Lung (tissue), 12 donors: ENCODE results near the gene PAX6. TPM values are rescaled to one million over a fixed set of nuclear protein-coding genes. Genes with fewer than 3 reads are reported as not detected.
"Not testable (repeated sequence)": the region's sequence is repeated elsewhere in the genome, so short reads cannot be mapped to it uniquely, and the experiment has no call there.

Source experiments
- ATAC-seq: fragments of 200-7000 bp; cut with Tn5 transposase; one replicate; pipeline ENCODE4 v1.9.1; 2020; ENCODE audit warnings: moderate number of reproducible peaks; ENCODE audit not compliant: insufficient read depth, low FRiP score
- DNase-seq, 3 donors: peaks; one replicate each; pipeline ENCODE4 v3.0.0-alpha.2; 2013 to 2017
- H3K27ac ChIP-seq, 2 donors: one replicate each; pipeline ENCODE4 v1.5.1; 2013; ENCODE audit warnings: mild to moderate bottlenecking in 2 of 2, moderate library complexity in 2 of 2, control low read depth in 1 of 2, inconsistent platforms in 1 of 2, low read depth in 1 of 2, low read length in 1 of 2
- H3K27me3 ChIP-seq, 3 donors: one replicate each; pipeline ENCODE4 v1.5.1; 2013; ENCODE audit warnings: low read length in 2 of 3; ENCODE audit not compliant: control insufficient read depth in 3 of 3, insufficient read depth in 3 of 3
- H3K36me3 ChIP-seq, 4 donors: one replicate each; pipeline ENCODE4 v1.5.1; 2013; ENCODE audit warnings: low read length in 4 of 4, mild to moderate bottlenecking in 1 of 4, moderate library complexity in 1 of 4; ENCODE audit not compliant: control insufficient read depth in 4 of 4, insufficient read depth in 4 of 4
- H3K4me1 ChIP-seq, 5 donors: one replicate each; pipeline ENCODE4 v1.5.1; 2013; ENCODE audit warnings: low read length in 5 of 5, mild to moderate bottlenecking in 2 of 5, moderate library complexity in 1 of 5; ENCODE audit not compliant: control insufficient read depth in 5 of 5, insufficient read depth in 5 of 5
- H3K4me3 ChIP-seq: one replicate; pipeline ENCODE4 v1.5.1; 2013; ENCODE audit warnings: mild to moderate bottlenecking, control low read depth, moderate library complexity
- H3K9ac ChIP-seq, 2 donors: one replicate each; pipeline ENCODE4 v1.5.1; 2013; ENCODE audit warnings: low read length in 2 of 2, control low read depth in 1 of 2; ENCODE audit not compliant: insufficient read depth in 1 of 2
- H3K9me3 ChIP-seq, 4 donors: one replicate each; pipeline ENCODE4 v1.5.1; 2013; ENCODE audit warnings: low read length in 3 of 4, mild to moderate bottlenecking in 1 of 4, moderate library complexity in 1 of 4; ENCODE audit not compliant: control insufficient read depth in 4 of 4, insufficient read depth in 3 of 4
- WGBS, 2 donors: extraction: QIAGEN DNeasy Blood & Tissue Kit; methylation state at CpG; one replicate each; pipeline ENCODE4 v1.1.7; 2013; 5-methylcytosine and 5-hydroxymethylcytosine counted together
- polyA plus RNA-seq, 2 donors: library from polyadenylated mRNA; stranded (reverse); fragments of 200-250 nt; gene quantifications; one replicate each; pipeline ENCODE4 v1.2.1, GENCODE V29; 2013
- total RNA-seq, 2 donors: library from RNA; depleted of rRNA in 1 of 2; stranded (reverse); fragments of >200 nt in 1 of 2; gene quantifications; one replicate each; pipeline ENCODE4 v1.2.1, GENCODE V29; 2014 to 2021
- TF ChIP-seq, protein P1 (sequence below): IDR thresholded peaks from 2 replicates; pipeline ENCODE4 v1.5.1; 2012; ENCODE audit warnings: mild to moderate bottlenecking; ENCODE audit errors: control extremely low read depth, extremely low read depth
- donor health status: control.
- donor health status: control.
- donor health status: Bipolar disorder and iron deficiency.
- donor health status: healthy.
- donor health status: DM: yes; HTN: yes; CAD: no.

PAX6 gene
- total and polyA plus RNA-seq, 4 donors = 0.01 TPM; not detected in 3

- no peak for ATAC-seq
- Histone ChIP-seq H3K27ac (no peak overlapping the region), H3K4me3 (no peak overlapping the region), H3K9me3 (no peaks in the 10 kb centered on the region), H3K4me1 (no peaks in the 10 kb centered on the region), H3K27me3 (peaks cover 0 to 12% (median 0%) of the 10 kb centered on the region in 3 donors), H3K9ac (no peak overlapping the region), H3K36me3 (peaks cover 0 to 2% (median 0%) of the 10 kb centered on the region in 4 donors)
- no peak for DNase-seq
- TF ChIP-seq, protein P1, sequence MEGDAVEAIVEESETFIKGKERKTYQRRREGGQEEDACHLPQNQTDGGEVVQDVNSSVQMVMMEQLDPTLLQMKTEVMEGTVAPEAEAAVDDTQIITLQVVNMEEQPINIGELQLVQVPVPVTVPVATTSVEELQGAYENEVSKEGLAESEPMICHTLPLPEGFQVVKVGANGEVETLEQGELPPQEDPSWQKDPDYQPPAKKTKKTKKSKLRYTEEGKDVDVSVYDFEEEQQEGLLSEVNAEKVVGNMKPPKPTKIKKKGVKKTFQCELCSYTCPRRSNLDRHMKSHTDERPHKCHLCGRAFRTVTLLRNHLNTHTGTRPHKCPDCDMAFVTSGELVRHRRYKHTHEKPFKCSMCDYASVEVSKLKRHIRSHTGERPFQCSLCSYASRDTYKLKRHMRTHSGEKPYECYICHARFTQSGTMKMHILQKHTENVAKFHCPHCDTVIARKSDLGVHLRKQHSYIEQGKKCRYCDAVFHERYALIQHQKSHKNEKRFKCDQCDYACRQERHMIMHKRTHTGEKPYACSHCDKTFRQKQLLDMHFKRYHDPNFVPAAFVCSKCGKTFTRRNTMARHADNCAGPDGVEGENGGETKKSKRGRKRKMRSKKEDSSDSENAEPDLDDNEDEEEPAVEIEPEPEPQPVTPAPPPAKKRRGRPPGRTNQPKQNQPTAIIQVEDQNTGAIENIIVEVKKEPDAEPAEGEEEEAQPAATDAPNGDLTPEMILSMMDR = no peak
These were observed 47.8 kb downstream of the PAX6 start for GRCh38 chr11:31763296-31763695.

DNA sequence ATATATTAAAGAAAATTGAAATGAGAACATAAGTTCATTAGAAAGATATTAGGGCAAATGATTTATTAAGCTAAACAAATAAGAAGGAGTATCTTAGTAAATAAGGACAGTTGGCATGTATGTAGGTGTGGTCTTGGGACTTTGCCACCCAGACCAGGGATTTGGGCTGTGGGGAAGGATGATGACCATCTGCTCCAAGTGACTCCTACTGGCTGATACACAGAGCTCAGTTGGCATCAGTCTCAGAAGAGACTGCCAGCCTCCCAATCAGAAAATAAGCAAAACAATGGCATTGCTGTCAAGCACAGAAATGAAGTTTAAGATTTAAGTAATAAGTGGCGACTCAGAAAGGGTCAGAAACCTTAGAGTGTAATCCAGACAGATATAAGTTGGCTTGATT is 49.5 kb downstream of the PAX6 start:
- no peak overlapping the region for H3K4me3 ChIP-seq
- peaks cover 0 to 12% (median 0%) of the 10 kb centered on the region in 3 donors for H3K27me3 ChIP-seq
- peaks cover 0 to 2% (median 0%) of the 10 kb centered on the region in 4 donors for H3K36me3 ChIP-seq
- no peak overlapping the region for H3K27ac ChIP-seq
- DNase-seq (no peak), ATAC-seq (no peak)
- peaks cover 0 to 10% (median 4%) of the 10 kb centered on the region in 5 donors for H3K4me1 ChIP-seq
- no peaks in the 10 kb centered on the region for H3K9me3 ChIP-seq
- no peak overlapping the region for H3K9ac ChIP-seq
- TF ChIP-seq, protein P1 = no peak
- WGBS, 2 donors = 93 to 94% methylated on average over 1 of the region's 1 CpG

DNA sequence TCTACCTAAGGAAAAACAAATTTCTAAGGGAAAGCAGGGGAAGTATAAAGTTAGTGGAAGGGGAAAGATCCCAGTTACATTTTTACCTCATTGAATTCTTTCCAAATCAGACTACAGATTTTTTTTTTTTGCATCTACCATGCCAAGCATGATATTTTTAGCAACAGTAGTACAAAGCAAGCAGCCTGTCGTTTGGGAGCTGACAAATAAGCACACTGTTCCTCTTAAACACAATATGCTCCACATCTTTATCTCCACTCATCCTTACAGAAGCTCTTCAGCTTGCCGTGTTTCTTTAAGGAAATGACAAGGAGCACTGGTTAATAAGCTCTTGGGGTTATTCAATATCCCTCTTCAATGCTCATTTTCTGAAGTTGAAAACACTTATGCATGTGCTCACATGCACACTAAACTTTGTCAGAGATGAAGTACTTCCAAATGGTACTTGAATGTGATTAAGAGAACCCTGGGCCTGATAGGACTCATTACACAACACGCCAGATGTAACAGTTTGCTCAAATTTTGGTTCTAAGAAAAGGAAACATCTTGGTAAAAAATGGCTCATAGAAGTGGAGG is 53.8 kb downstream of the PAX6 start:
- TF ChIP-seq, protein P1 = no peak
- peaks cover 0 to 29% (median 0%) of the 10 kb centered on the region in 3 donors for H3K27me3 ChIP-seq
- H3K4me1 ChIP-seq = peaks cover 0 to 10% (median 4%) of the 10 kb centered on the region in 5 donors
- 35 to 61% methylated on average over 3 of the region's 3 CpGs for WGBS, 2 donors
- H3K9ac ChIP-seq = no peak overlapping the region
- ATAC-seq = peak; percentile 61
- H3K27ac ChIP-seq = no peak overlapping the region
- peak in 2 of 3 donors; percentile 42 to 64 for DNase-seq
- no peak overlapping the region for H3K4me3 ChIP-seq
- no peaks in the 10 kb centered on the region for H3K9me3 ChIP-seq
- no peaks in the 10 kb centered on the region for H3K36me3 ChIP-seq

- no peak overlapping the region for H3K4me3 ChIP-seq
- ATAC-seq = no peak
- no peaks in the 10 kb centered on the region for H3K36me3 ChIP-seq
- no peaks in the 10 kb centered on the region for H3K4me1 ChIP-seq
- TF ChIP-seq, protein P1 = no peak
- no peak overlapping the region for H3K9ac ChIP-seq
- no peaks in the 10 kb centered on the region for H3K9me3 ChIP-seq
- DNase-seq = no peak
- no peak overlapping the region for H3K27ac ChIP-seq
- WGBS, 2 donors = 46 to 78% methylated on average over 1 of the region's 1 CpG
- H3K27me3 ChIP-seq = peaks cover 0 to 31% (median 0%) of the 10 kb centered on the region in 3 donors
These were observed 63.5 kb downstream of the PAX6 start for GRCh38 chr11:31747581-31747980.

DNA sequence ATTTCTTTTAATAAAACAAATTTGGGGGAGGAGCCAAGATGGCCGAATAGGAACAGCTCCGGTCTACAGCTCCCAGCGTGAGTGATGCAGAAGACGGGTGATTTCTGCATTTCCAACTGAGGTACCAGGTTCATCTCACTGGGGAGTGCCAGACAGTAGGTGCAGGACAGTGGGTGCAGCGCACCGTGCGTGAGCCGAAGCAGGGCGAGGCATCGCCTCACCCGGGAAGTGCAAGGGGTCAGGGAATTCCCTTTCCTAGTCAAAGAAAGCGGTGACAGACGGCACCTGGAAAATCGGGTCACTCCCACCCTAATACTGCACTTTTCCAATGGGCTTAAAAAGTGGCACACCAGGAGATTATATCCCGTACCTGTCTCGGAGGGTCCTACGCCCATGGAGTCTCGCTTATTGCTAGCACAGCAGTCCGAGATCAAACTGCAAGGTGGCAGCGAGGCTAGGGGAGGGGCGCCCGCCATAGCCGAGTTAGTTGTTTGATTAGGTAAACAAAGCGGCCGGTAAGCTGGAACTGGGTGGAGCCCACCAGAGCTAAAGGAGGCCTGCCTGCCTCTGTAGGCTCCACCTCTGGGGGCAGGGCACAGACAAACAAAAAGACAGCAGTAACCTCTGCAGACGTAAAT is 70.3 kb downstream of the PAX6 start:
- WGBS, 2 donors = 93 to 95% methylated on average over 23 to 26 of the region's 26 CpGs
- not testable (repeated sequence) for H3K27ac ChIP-seq, H3K4me1 ChIP-seq, H3K36me3 ChIP-seq, H3K27me3 ChIP-seq, H3K9ac ChIP-seq, DNase-seq, H3K4me3 ChIP-seq, ATAC-seq, H3K9me3 ChIP-seq
